K562 (cell line): ENCODE measurements around the gene KRT26. TPM values are rescaled to one million over a fixed set of nuclear protein-coding genes. Genes with fewer than 3 reads are reported as not detected.

Experiments
- ATAC-seq: fragments of 200-7000 bp; cut with Tn5 transposase; 3 replicates; pipeline ENCODE4 v1.9.1; 2020; ENCODE audit warnings: moderate library complexity
- BruUV-seq: library from RNA; stranded (reverse); fragments of 400-500 nt; replicated peaks from 2 replicates; lab custom pipeline; 2021; lab: Mats Ljungman, UMichigan
- CTCF ChIA-PET: fragments of 300-600 bp; formaldehyde crosslinking; extraction: SDS; loops from one replicate; lab custom pipeline; 2021; ENCODE audit warnings: low intra/inter-chr PET ratio; lab: Yijun Ruan, JAX
- POLR2A ChIA-PET: fragments of 300-600, 350-650 bp; sonication (Branson Sonifier 250); formaldehyde crosslinking; extraction: SDS; loops from one replicate; lab custom pipeline; 2021; ENCODE audit warnings: antibody characterized with exemption, inconsistent platforms; lab: Yijun Ruan, JAX
- DNase-seq, 4 experiments: peaks; one replicate each; pipeline versions ENCODE4 v3.0.0 to v3.0.0-alpha.2; 2011 to 2018; ENCODE audit warnings: low spot score in 3 of 4, mixed read lengths in 3 of 4; ENCODE audit errors: extremely low read depth in 1 of 4
- FAIRE-seq: peaks from 2 replicates; lab custom pipeline; 2011; peaks lifted over from hg19 to GRCh38; lab: Jason Lieb, UNC
- H2AFZ ChIP-seq: 2 replicates; pipeline ENCODE4 v1.6.0; 2011; ENCODE audit warnings: low read depth, low read length, control low read depth, inconsistent platforms
- H3K27ac ChIP-seq: fragments of 200-600 bp; 3 replicates; pipeline ENCODE4 v1.8.0; 2011; ENCODE audit warnings: low read depth, mild to moderate bottlenecking, control low read depth, inconsistent platforms, low read length, moderate library complexity, mixed read lengths; ENCODE audit errors: extremely low read depth
- H3K27me3 ChIP-seq, 2 experiments: fragments of 300-600 bp in 1 of 2; 2 replicates in 1 of 2; 3 replicates in 1 of 2; pipeline versions ENCODE4 v1.6.0 to v1.8.0; 2011; ENCODE audit warnings: inconsistent platforms in 2 of 2, low read length in 2 of 2, mild to moderate bottlenecking in 1 of 2, mixed read lengths in 1 of 2, moderate library complexity in 1 of 2; ENCODE audit not compliant: control insufficient read depth in 2 of 2, insufficient read depth in 2 of 2
- H3K36me3 ChIP-seq: fragments of 300-600 bp; 3 replicates; pipeline ENCODE4 v1.8.0; 2011; ENCODE audit warnings: mild to moderate bottlenecking, low read length, inconsistent platforms; ENCODE audit not compliant: control insufficient read depth, insufficient read depth
- H3K4me1 ChIP-seq, 2 experiments: fragments of 200-600 bp in 1 of 2; replicated peaks in 1 of 2; 2 replicates in 1 of 2; 3 replicates in 1 of 2; pipeline versions ENCODE4 v1.5.1 to v1.8.0; 2011; ENCODE audit warnings: inconsistent platforms in 2 of 2, low read length in 2 of 2, mild to moderate bottlenecking in 1 of 2, mixed read lengths in 1 of 2, moderate library complexity in 1 of 2; ENCODE audit not compliant: control insufficient read depth in 2 of 2, insufficient read depth in 2 of 2
- H3K4me2 ChIP-seq: 2 replicates; pipeline ENCODE4 v1.6.1; 2011; ENCODE audit warnings: low read length, control low read depth, inconsistent platforms, mixed read lengths; ENCODE audit not compliant: insufficient read depth
- H3K4me3 ChIP-seq: fragments of 200-600 bp; sonication (generic), shearing (Covaris generic); 2 replicates; pipeline ENCODE4 v1.5.1; 2016; ENCODE audit warnings: control low read depth, inconsistent platforms
- H3K79me2 ChIP-seq: fragments of 200-600 bp; 3 replicates; pipeline ENCODE4 v1.8.0; 2011; ENCODE audit warnings: low read length, inconsistent platforms; ENCODE audit not compliant: control insufficient read depth, insufficient read depth
- H3K9ac ChIP-seq, 2 experiments: 2 replicates each; pipeline versions ENCODE4 v1.6.0 to v1.6.1; 2011; ENCODE audit warnings: low read depth in 2 of 2, low read length in 2 of 2, control low read depth in 1 of 2, inconsistent platforms in 1 of 2, mild to moderate bottlenecking in 1 of 2, mixed read lengths in 1 of 2; ENCODE audit not compliant: insufficient read depth in 1 of 2
- H3K9me1 ChIP-seq: one replicate; pipeline ENCODE4 v1.6.0; 2011; ENCODE audit warnings: inconsistent platforms, mild to moderate bottlenecking, low read length, moderate library complexity; ENCODE audit not compliant: control insufficient read depth, insufficient read depth
- H3K9me3 ChIP-seq: replicated peaks from 2 replicates; pipeline ENCODE4 v1.5.1; 2011; ENCODE audit warnings: low read depth, low read length, inconsistent platforms; ENCODE audit not compliant: control insufficient read depth, insufficient read depth
- H4K20me1 ChIP-seq: replicated peaks from 2 replicates; pipeline ENCODE4 v1.6.1; 2011; ENCODE audit warnings: low read length, inconsistent platforms, mixed read lengths; ENCODE audit not compliant: control insufficient read depth, insufficient read depth
- CBX8 ChIP-seq: fragments of 200-600 bp; sonication (generic); IDR thresholded peaks from 2 replicates; pipeline ENCODE4 v1.6.1; 2012; ENCODE audit warnings: borderline replicate concordance, mixed run types, low read depth, mild to moderate bottlenecking, moderate library complexity, mixed read lengths, low read length, control low read depth, inconsistent platforms; ENCODE audit not compliant: poor library complexity, severe bottlenecking; ENCODE audit errors: extremely low read depth
- CEBPB ChIP-seq: fragments of 450-650 bp; IDR thresholded peaks from 2 replicates; pipeline ENCODE4 v1.6.1; 2016; ENCODE audit warnings: missing genetic modification characterization, missing compliant biosample characterization
- CEBPG ChIP-seq, 3 experiments: fragments of 200-800 bp in 1 of 3; sonication (Bioruptor generic) in 1 of 3; sonication (generic) in 1 of 3; formaldehyde crosslinking in 1 of 3; IDR thresholded peaks in 2 of 3; conservative IDR thresholded peaks in 1 of 3; 2 replicates each; pipeline versions ENCODE4 v1.6.1 to v1.8.0; 2016 to 2022; ENCODE audit warnings: missing compliant biosample characterization in 2 of 3, missing genetic modification characterization in 2 of 3, mild to moderate bottlenecking in 1 of 3, missing genetic modification reagents in 1 of 3
- FUS ChIP-seq: fragments of 200-400 bp; formaldehyde crosslinking; optimal IDR thresholded peaks from 2 replicates; pipeline ENCODE3; 2017; ENCODE audit warnings: low read depth, low read length
- JUNB ChIP-seq: fragments of 450-650 bp; formaldehyde crosslinking; conservative IDR thresholded peaks from 2 replicates; pipeline ENCODE4 v1.4.0; 2020; ENCODE audit warnings: mild to moderate bottlenecking
- KHSRP ChIP-seq: fragments of 450-650 bp; IDR thresholded peaks from 2 replicates; pipeline ENCODE4 v1.6.1; 2017
- LCOR ChIP-seq: sonication (generic); formaldehyde crosslinking; IDR thresholded peaks from 2 replicates; pipeline ENCODE4 v1.8.0; 2022; ENCODE audit warnings: mild to moderate bottlenecking, missing genetic modification reagents
- NUFIP1 ChIP-seq: fragments of 450-650 bp; IDR thresholded peaks from 2 replicates; pipeline ENCODE4 v1.6.1; 2018; ENCODE audit not compliant: partially characterized antibody
- PHB2 ChIP-seq: fragments of 450-650 bp; IDR thresholded peaks from 2 replicates; pipeline ENCODE4 v1.6.1; 2017; ENCODE audit warnings: low read depth
- TCF7 ChIP-seq: sonication (generic); IDR thresholded peaks from 2 replicates; pipeline ENCODE4 v1.6.1; 2016; ENCODE audit warnings: antibody characterized with exemption, borderline replicate concordance
- ZNF23 ChIP-seq: fragments of 250-450 bp; sonication (Bioruptor Pico); IDR thresholded peaks from 2 replicates; pipeline ENCODE4 v1.4.0; 2020; ENCODE audit warnings: mild to moderate bottlenecking
- ZNF778 ChIP-seq: fragments of 450-650 bp; formaldehyde crosslinking; IDR thresholded peaks from 2 replicates; pipeline ENCODE4 v1.4.0; 2020; ENCODE audit warnings: mild to moderate bottlenecking, moderate library complexity
- WGBS: fragments of 100-300 bp; shearing (Covaris generic); methylation state at CpG from one replicate; pipeline ENCODE4 v1.1.6; 2016; ENCODE audit warnings: low coverage, mixed read lengths; ENCODE audit not compliant: insufficient coverage; ENCODE audit errors: missing lambda C conversion rate; 5-methylcytosine and 5-hydroxymethylcytosine counted together
- in situ Hi-C: fragments of 300-500 bp; cut with MboI; formaldehyde crosslinking; loops from 4 replicates; pipeline ENCODE4 v1.15.0; 2018; ENCODE audit warnings: inconsistent platforms, mixed read lengths
- intact Hi-C: fragments of 100-400 bp; cut with micrococcal nuclease; formaldehyde crosslinking; loops from 2 replicates; pipeline ENCODE4 v1.14.2; 2022
- polyA plus RNA-seq, 8 experiments: library from polyadenylated mRNA; depleted of rRNA in 4 of 8; stranded (reverse) in 5 of 8; unstranded in 3 of 8; fragments of >200 nt; fragmentation: Nextera tagmentation in 2 of 8; fragmentation: Illumina TruSeq in 1 of 8; extraction: Ambion mirVana in 2 of 8; extraction: Trizol in 1 of 8; gene quantifications; 2 replicates each; pipeline versions ENCODE4 v1.2.1 to v1.2.3, GENCODE V29; 2011 to 2014; ENCODE audit warnings: inconsistent platforms in 1 of 8, missing spikeins in 1 of 8
- total RNA-seq, 7 experiments: library from RNA; depleted of rRNA in 6 of 7; stranded (reverse); fragments of >200 nt in 6 of 7; fragmentation: Illumina TruSeq in 2 of 7; extraction: Trizol in 2 of 7; gene quantifications; 2 replicates each; pipeline versions ENCODE4 v1.2.1 to v1.2.3, GENCODE V29; 2011 to 2021; ENCODE audit warnings: low replicate concordance in 1 of 7
- TF ChIP-seq, protein P1 (sequence below): fragments of 450-650 bp; IDR thresholded peaks from 2 replicates; pipeline ENCODE4 v1.6.1; 2014; ENCODE audit warnings: low read depth, mild to moderate bottlenecking, moderate library complexity, borderline replicate concordance
- TF ChIP-seq, protein P2 (sequence below): fragments of 250-450 bp; sonication (Bioruptor Pico); IDR thresholded peaks from 2 replicates; pipeline ENCODE4 v1.4.0; 2020; ENCODE audit warnings: mild to moderate bottlenecking, moderate library complexity
- TF ChIP-seq, protein P3 (sequence below), 2 experiments: fragments of 200-800 bp in 1 of 2; sonication (Bioruptor generic) in 1 of 2; sonication (generic) in 1 of 2; formaldehyde crosslinking in 1 of 2; IDR thresholded peaks in 1 of 2; conservative IDR thresholded peaks in 1 of 2; 2 replicates each; pipeline versions ENCODE4 v1.5.0 to v1.6.1; 2016 to 2020; ENCODE audit warnings: missing compliant biosample characterization in 1 of 2, missing genetic modification characterization in 1 of 2, missing genetic modification reagents in 1 of 2

KRT26 gene
- total and polyA plus RNA-seq, 9 of the 15 experiments (the other 6 are each of a cell fraction or from before 2014, with no cell fraction given): not detected

DNA sequence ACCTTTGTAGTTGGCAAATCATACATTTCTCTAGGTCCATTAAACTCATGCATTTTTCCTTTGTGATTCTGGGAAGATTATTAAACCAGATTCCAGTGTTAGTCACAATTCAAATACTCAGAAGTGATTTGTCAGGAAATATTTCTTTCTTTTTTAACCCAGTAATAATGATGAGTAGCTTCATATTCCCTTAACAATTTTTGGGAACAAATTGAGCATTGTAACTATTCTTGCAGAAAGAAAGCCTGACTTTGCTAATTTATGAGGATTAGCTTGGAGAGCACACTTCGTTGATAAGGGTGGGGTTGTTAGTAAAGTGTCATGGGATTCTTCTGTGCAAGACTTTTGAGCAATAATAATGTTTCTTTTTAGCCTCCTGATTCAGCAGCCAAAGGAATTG lies 49.8 kb downstream of the KRT26 start:
- DNase-seq (no peak), FAIRE-seq (no peak), ATAC-seq (no peak)
- Histone ChIP-seq H2AFZ (no peak overlapping the region), H3K4me2 (no peak overlapping the region), H3K27me3 (peaks cover 0 to 10% of the 10 kb centered on the region in 2 experiments; a peak in 3 of 5 replicates), H3K4me3 (no peak overlapping the region), H3K79me2 (no peaks in the 10 kb centered on the region), H4K20me1 (no peaks in the 10 kb centered on the region), H3K4me1 (no peaks in the 10 kb centered on the region), H3K36me3 (no peaks in the 10 kb centered on the region), H3K9ac (no peak overlapping the region), H3K27ac (no peak overlapping the region), H3K9me3 (no peaks in the 10 kb centered on the region), H3K9me1 (no peaks in the 10 kb centered on the region)
- TF ChIP-seq FUS: no peak
- TF ChIP-seq, protein P1, sequence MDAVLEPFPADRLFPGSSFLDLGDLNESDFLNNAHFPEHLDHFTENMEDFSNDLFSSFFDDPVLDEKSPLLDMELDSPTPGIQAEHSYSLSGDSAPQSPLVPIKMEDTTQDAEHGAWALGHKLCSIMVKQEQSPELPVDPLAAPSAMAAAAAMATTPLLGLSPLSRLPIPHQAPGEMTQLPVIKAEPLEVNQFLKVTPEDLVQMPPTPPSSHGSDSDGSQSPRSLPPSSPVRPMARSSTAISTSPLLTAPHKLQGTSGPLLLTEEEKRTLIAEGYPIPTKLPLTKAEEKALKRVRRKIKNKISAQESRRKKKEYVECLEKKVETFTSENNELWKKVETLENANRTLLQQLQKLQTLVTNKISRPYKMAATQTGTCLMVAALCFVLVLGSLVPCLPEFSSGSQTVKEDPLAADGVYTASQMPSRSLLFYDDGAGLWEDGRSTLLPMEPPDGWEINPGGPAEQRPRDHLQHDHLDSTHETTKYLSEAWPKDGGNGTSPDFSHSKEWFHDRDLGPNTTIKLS: no peak
- TF ChIP-seq TCF7: no peak
- no peak for TF ChIP-seq CEBPG (CRISPR knock-in tag; IDR thresholded peaks at IDR 0.05)
- TF ChIP-seq CEBPG (tag; conservative IDR thresholded peaks at IDR 0.05 in 1 of 2, IDR thresholded peaks at IDR 0.05 in 1 of 2): no peak
- TF ChIP-seq NUFIP1: no peak
- TF ChIP-seq, protein P2, sequence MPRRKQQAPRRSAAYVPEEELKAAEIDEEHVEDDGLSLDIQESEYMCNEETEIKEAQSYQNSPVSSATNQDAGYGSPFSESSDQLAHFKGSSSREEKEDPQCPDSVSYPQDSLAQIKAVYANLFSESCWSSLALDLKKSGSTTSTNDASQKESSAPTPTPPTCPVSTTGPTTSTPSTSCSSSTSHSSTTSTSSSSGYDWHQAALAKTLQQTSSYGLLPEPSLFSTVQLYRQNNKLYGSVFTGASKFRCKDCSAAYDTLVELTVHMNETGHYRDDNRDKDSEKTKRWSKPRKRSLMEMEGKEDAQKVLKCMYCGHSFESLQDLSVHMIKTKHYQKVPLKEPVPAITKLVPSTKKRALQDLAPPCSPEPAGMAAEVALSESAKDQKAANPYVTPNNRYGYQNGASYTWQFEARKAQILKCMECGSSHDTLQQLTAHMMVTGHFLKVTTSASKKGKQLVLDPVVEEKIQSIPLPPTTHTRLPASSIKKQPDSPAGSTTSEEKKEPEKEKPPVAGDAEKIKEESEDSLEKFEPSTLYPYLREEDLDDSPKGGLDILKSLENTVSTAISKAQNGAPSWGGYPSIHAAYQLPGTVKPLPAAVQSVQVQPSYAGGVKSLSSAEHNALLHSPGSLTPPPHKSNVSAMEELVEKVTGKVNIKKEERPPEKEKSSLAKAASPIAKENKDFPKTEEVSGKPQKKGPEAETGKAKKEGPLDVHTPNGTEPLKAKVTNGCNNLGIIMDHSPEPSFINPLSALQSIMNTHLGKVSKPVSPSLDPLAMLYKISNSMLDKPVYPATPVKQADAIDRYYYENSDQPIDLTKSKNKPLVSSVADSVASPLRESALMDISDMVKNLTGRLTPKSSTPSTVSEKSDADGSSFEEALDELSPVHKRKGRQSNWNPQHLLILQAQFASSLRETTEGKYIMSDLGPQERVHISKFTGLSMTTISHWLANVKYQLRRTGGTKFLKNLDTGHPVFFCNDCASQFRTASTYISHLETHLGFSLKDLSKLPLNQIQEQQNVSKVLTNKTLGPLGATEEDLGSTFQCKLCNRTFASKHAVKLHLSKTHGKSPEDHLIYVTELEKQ (CRISPR knock-in tag): no peak
- TF ChIP-seq LCOR: no peak
- TF ChIP-seq, protein P3, sequence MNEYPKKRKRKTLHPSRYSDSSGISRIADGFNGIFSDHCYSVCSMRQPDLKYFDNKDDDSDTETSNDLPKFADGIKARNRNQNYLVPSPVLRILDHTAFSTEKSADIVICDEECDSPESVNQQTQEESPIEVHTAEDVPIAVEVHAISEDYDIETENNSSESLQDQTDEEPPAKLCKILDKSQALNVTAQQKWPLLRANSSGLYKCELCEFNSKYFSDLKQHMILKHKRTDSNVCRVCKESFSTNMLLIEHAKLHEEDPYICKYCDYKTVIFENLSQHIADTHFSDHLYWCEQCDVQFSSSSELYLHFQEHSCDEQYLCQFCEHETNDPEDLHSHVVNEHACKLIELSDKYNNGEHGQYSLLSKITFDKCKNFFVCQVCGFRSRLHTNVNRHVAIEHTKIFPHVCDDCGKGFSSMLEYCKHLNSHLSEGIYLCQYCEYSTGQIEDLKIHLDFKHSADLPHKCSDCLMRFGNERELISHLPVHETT (CRISPR knock-in tag; conservative IDR thresholded peaks at IDR 0.05 in 1 of 2, IDR thresholded peaks at IDR 0.05 in 1 of 2): no peak
- TF ChIP-seq CEBPB (tag): no peak
- TF ChIP-seq CBX8: no peak
- no peak for TF ChIP-seq KHSRP
- no peak for TF ChIP-seq ZNF23 (CRISPR knock-in tag)
- no peak for TF ChIP-seq JUNB
- TF ChIP-seq PHB2: no peak
- no peak for TF ChIP-seq ZNF778 (CRISPR knock-in tag)
- ChIA-PET POLR2A (interaction anchor here (1.3 kb wide), 1 partner anchor 26 kb away, joined by 5 read pairs; no protein-coding TSS in a partner anchor), CTCF (no interaction called here)
- intact Hi-C loops (no loop called here), in situ Hi-C loops (no loop called here)
- WGBS: 0% methylated on average over 1 of the region's 1 CpG
- BruUV-seq: no TSS peak
